HG02884 (cell line): ENCODE results near the gene EPS15.

Experiments used
- ATAC-seq: cut with Tn5 transposase; IDR thresholded peaks from one replicate; pipeline ENCODE4 v1.9.1; 2021; ENCODE audit warnings: mild to moderate bottlenecking, moderate library complexity; ENCODE audit not compliant: unreplicated experiment

The EPS15 gene

GRCh38 chr1:51322417-51323101 lies 196.5 kb downstream of the EPS15 start:
- ATAC-seq, result no peak

- no peak for ATAC-seq
Observed at GRCh38 chr1:51321924-51322280, 197.2 kb downstream of the EPS15 start.

GRCh38 chr1:51320967-51321923 lies 197.8 kb downstream of the EPS15 start:
- ATAC-seq, result no peak

- ATAC-seq, result no peak
Observed at GRCh38 chr1:51317798-51318197, 201.3 kb downstream of the EPS15 start.

- ATAC-seq, result no peak
Observed at GRCh38 chr1:51316846-51317120, 202.3 kb downstream of the EPS15 start.

- ATAC-seq, result no peak
Observed at GRCh38 chr1:51316113-51316845, 202.8 kb downstream of the EPS15 start.

- no peak for ATAC-seq
Observed at GRCh38 chr1:51314974-51315373, 204.1 kb downstream of the EPS15 start.

GRCh38 chr1:51313961-51314777 lies 204.9 kb downstream of the EPS15 start:
- ATAC-seq, result no peak

GRCh38 chr1:51313268-51313852 lies 205.7 kb downstream of the EPS15 start:
- no peak for ATAC-seq

- ATAC-seq, result no peak
Observed at GRCh38 chr1:51312718-51313117, 206.3 kb downstream of the EPS15 start.

GRCh38 chr1:51311826-51312225 lies 207.2 kb downstream of the EPS15 start:
- no peak for ATAC-seq

- no peak for ATAC-seq
Observed at GRCh38 chr1:51310871-51311613, 208.0 kb downstream of the EPS15 start.

- ATAC-seq, result no peak
Observed at GRCh38 chr1:51309291-51309690, 209.8 kb downstream of the EPS15 start.

- ATAC-seq, result no peak
Observed at GRCh38 chr1:51308636-51309035, 210.4 kb downstream of the EPS15 start.

GRCh38 chr1:51306950-51307349 lies 212.1 kb downstream of the EPS15 start:
- ATAC-seq, result no peak

- no peak for ATAC-seq
Observed at GRCh38 chr1:51305371-51305823, 213.7 kb downstream of the EPS15 start.

- ATAC-seq, result no peak
Observed at GRCh38 chr1:51304360-51304759, 214.7 kb downstream of the EPS15 start.
